Uterus (tissue), 4 donors: Measurements from ENCODE around the gene CPZ. TPM values are rescaled to one million over a fixed set of nuclear protein-coding genes. Genes with fewer than 3 reads are reported as not detected.

Experiments used
- DNase-seq, 2 donors: peaks; one replicate each; pipeline ENCODE4 v3.0.0-alpha.2; 2019 to 2020
- H3K27ac ChIP-seq, 2 donors: fragments of 200-600 bp; sonication (generic); 1 replicate in 1 of 2; 2 replicates in 1 of 2; pipeline ENCODE4 v1.5.1; 2016 to 2018
- H3K27me3 ChIP-seq, 2 donors: fragments of 200-600 bp; sonication (generic); one replicate each; pipeline ENCODE4 v1.5.1; 2018 to 2019; ENCODE audit warnings: control low read depth in 1 of 2
- H3K36me3 ChIP-seq, 2 donors: fragments of 200-600 bp; sonication (generic); one replicate each; pipeline ENCODE4 v1.5.1; 2019; ENCODE audit warnings: control low read depth in 1 of 2
- H3K4me1 ChIP-seq, 2 donors: fragments of 200-600 bp; sonication (generic); one replicate each; pipeline ENCODE4 v1.5.1; 2018 to 2019; ENCODE audit warnings: control low read depth in 1 of 2
- H3K4me3 ChIP-seq, 2 donors: fragments of 200-600 bp; sonication (generic); 1 replicate in 1 of 2; 2 replicates in 1 of 2; pipeline ENCODE4 v1.5.1; 2018 to 2019; ENCODE audit warnings: mild to moderate bottlenecking in 1 of 2
- H3K9me3 ChIP-seq, 2 donors: fragments of 200-600 bp; sonication (generic); one replicate each; pipeline ENCODE4 v1.5.1; 2019; ENCODE audit warnings: control low read depth in 1 of 2
- CTCF ChIP-seq, 4 experiments: fragments of 200-600 bp in 2 of 4; fragments of 450-650 bp in 2 of 4; sonication (generic) in 2 of 4; IDR thresholded peaks; one replicate each; pipeline ENCODE4 v1.5.1; 2016 to 2019; ENCODE audit warnings: antibody characterized with exemption in 4 of 4, mild to moderate bottlenecking in 2 of 4, moderate library complexity in 1 of 4
- POLR2A ChIP-seq, 2 donors: fragments of 450-650 bp; IDR thresholded peaks; one replicate each; pipeline ENCODE4 v1.6.1; 2016; ENCODE audit warnings: antibody characterized with exemption in 2 of 2, mild to moderate bottlenecking in 1 of 2, moderate library complexity in 1 of 2
- intact Hi-C: fragments of 100-400 bp; cut with DNase I; formaldehyde crosslinking; loops from one replicate; pipeline ENCODE4 v1.15.1; 2023; ENCODE audit warnings: low total_unique reads
- total RNA-seq, 4 donors: library from RNA; depleted of rRNA in 3 of 4; stranded (reverse); fragments of >200 nt in 3 of 4; gene quantifications; one replicate each; pipeline versions ENCODE4 v1.1.0 to v1.2.4, GENCODE V29; 2014 to 2023
- donor health status: DM: yes; HTN: yes; CAD: no.

Gene CPZ
- total RNA-seq, 4 donors from 2014 or later: 0.29 to 45.8 (median 5.4) TPM

- Histone ChIP-seq H3K36me3 (no peaks in the 10 kb centered on the region), H3K9me3 (no peaks in the 10 kb centered on the region), H3K27me3 (no peaks in the 10 kb centered on the region), H3K4me1 (no peaks in the 10 kb centered on the region), H3K4me3 (no peak overlapping the region), H3K27ac (no peak overlapping the region)
- TF ChIP-seq CTCF (IDR thresholded peaks at IDR 0.05) (no peak), POLR2A (IDR thresholded peaks at IDR 0.05) (no peak)
- no peak for DNase-seq
- intact Hi-C loops: no loop called here
Observed at GRCh38 chr4:8577972-8578371, 14.6 kb upstream of the CPZ start.

- no peaks in the 10 kb centered on the region for H3K4me1 ChIP-seq
- no peaks in the 10 kb centered on the region for H3K27me3 ChIP-seq
- no peak overlapping the region for H3K27ac ChIP-seq
- TF ChIP-seq CTCF (IDR thresholded peaks at IDR 0.05) (no peak), POLR2A (IDR thresholded peaks at IDR 0.05) (no peak)
- no peaks in the 10 kb centered on the region for H3K9me3 ChIP-seq
- H3K36me3 ChIP-seq: no peaks in the 10 kb centered on the region
- no peak overlapping the region for H3K4me3 ChIP-seq
- intact Hi-C loops: no loop called here
- DNase-seq: no peak
Observed at GRCh38 chr4:8578717-8579116, 13.8 kb upstream of the CPZ start.

- Histone ChIP-seq H3K4me3 (no peak overlapping the region), H3K9me3 (no peaks in the 10 kb centered on the region), H3K27me3 (no peaks in the 10 kb centered on the region), H3K36me3 (no peaks in the 10 kb centered on the region), H3K4me1 (no peaks in the 10 kb centered on the region), H3K27ac (no peak overlapping the region)
- DNase-seq: peak in 1 of 2 donors; percentile 2
- TF ChIP-seq POLR2A (IDR thresholded peaks at IDR 0.05): no peak
- TF ChIP-seq CTCF (IDR thresholded peaks at IDR 0.05): no peak
- intact Hi-C loops: no loop called here
Observed at GRCh38 chr4:8579526-8580320, 12.8 kb upstream of the CPZ start.

GRCh38 chr4:8580321-8581093 lies 12.1 kb upstream of the CPZ start, which contains the start of gene GPR78:
Gene GPR78 (plus strand): TSS chr4:8580392. CDS start chr4:8580983, 591 bp downstream.
- intact Hi-C loops: no loop called here
- TF ChIP-seq CTCF (IDR thresholded peaks at IDR 0.05) (no peak), POLR2A (IDR thresholded peaks at IDR 0.05) (no peak)

More at GRCh38 chr4:8580321-8581093, 12.1 kb upstream of the CPZ start, which contains the start of gene GPR78:
- DNase-seq: peak; percentile 15 to 41
- H3K4me1 ChIP-seq: no peaks in the 10 kb centered on the region
- H3K36me3 ChIP-seq: no peaks in the 10 kb centered on the region
- no peaks in the 10 kb centered on the region for H3K27me3 ChIP-seq
- no peak within 1 kb of the TSS for H3K4me3 ChIP-seq
- no peak within 1 kb of the TSS for H3K27ac ChIP-seq
- H3K9me3 ChIP-seq: no peaks in the 10 kb centered on the region
